ENCODE data around the gene PDXK. TPM values are rescaled to one million over a fixed set of nuclear protein-coding genes. Genes with fewer than 3 reads are reported as not detected.

The PDXK gene
- total and polyA plus RNA-seq, 9 of the 15 experiments (the other 6 are each of a cell fraction or from before 2014, with no cell fraction given), result 5.6 to 162 (median 76.5) TPM

- TF ChIP-seq USF2 (CRISPR knock-in tag; IDR thresholded peaks at IDR 0.05) (peak; percentile 39; the same call in 1 of the 2 replicates), SETDB1 (IDR thresholded peaks at IDR 0.05; ENCODE audit: low read length) (no peak), YY1 (IDR thresholded peaks at IDR 0.05; ENCODE audit: borderline replicate concordance in 1 of 3, control insufficient read depth in 1 of 3, extremely low read depth in 1 of 3, insufficient read depth in 3 of 3, insufficient read length in 1 of 3, insufficient replicate concordance in 2 of 3, low read depth in 1 of 3, low read length in 2 of 3) (peak; percentile 24 to 51 (median 47)), HMGXB4 (CRISPR knock-in tag; IDR thresholded peaks at IDR 0.05) (0 out of 2 replicates have a peak, but pooled peaks have one; percentile 80), NFIC (IDR thresholded peaks at IDR 0.05) (no peak), ZFX (CRISPR knock-in tag; IDR thresholded peaks at IDR 0.05) (peak; percentile 57), GABPA (tag; conservative IDR thresholded peaks at IDR 0.05; ENCODE audit: low read depth) (peak; percentile 59; the same call in 1 of the 2 replicates), SIN3B (IDR thresholded peaks at IDR 0.05; ENCODE audit: low read depth) (peak; percentile 81; the same call in 1 of the 2 replicates), BCLAF1 (IDR thresholded peaks at IDR 0.05; ENCODE audit: borderline replicate concordance in 1 of 2, control insufficient read depth in 1 of 2, low read depth in 2 of 2, low read length in 1 of 2) (no peak), ZNF277 (CRISPR knock-in tag; IDR thresholded peaks at IDR 0.05; ENCODE audit: borderline replicate concordance) (no peak), OTX1 (CRISPR knock-in tag; IDR thresholded peaks at IDR 0.05) (no peak), FIP1L1 (IDR thresholded peaks at IDR 0.05; ENCODE audit: low read depth, low read length, poor library complexity, severe bottlenecking) (no peak), ZNF354B (CRISPR knock-in tag; IDR thresholded peaks at IDR 0.05) (no peak), RFX7 (CRISPR knock-in tag; IDR thresholded peaks at IDR 0.05) (no peak), ZBTB9 (CRISPR knock-in tag; IDR thresholded peaks at IDR 0.05) (no peak; the same call in 1 of the 2 replicates), U2AF1 (optimal IDR thresholded peaks at IDR 0.05; ENCODE audit: low read depth, low read length) (peak; percentile 80), MED1 (CRISPR knock-in tag; IDR thresholded peaks at IDR 0.05; ENCODE audit: borderline replicate concordance) (no peak)
Observed at GRCh38 chr21:43718872-43719747, at the start of gene PDXK (continued).

All from K562 (cell line).